ENCODE measurements around the gene SLC27A6.
"Not testable (repeated sequence)": the region's sequence is repeated elsewhere in the genome, so short reads cannot be mapped to it uniquely, and the experiment has no call there.

The SLC27A6 gene

DNA sequence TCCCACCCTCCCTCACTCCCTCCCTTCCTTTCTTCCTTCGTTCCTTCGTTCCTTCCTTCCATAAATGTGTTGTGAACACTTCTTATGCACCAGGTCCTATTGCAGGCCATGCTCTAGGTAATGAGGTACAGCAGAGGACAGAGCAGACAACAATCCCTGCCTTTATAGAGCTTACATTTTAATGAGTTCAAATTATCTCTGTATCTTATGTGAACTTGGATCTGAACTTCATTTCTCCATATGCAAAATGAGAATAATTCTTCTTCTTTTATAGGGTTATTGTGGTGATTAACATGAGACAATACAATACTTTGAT is 37.2 kb downstream of the SLC27A6 start:
- no peak for DNase-seq (ENCODE audit: low read depth)

DNA sequence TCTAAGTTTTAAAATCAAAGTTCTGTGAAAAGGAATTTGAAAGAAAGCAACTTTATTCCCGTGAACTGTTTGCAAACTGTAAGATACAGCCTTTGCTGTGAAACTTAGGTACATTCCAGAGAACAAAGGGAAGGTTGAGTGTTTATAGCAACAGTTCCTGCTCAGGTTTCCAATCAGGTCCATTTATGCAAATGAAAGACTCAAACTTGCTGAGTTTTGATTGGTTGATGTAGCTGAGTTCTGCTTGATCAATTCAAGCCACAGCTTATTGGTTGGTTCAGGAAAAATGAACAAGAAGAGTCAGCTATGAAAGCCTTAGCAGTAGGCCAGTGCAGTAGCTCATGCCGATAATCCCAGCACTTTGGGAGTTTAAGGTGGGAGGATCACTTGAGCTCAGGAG is 37.9 kb downstream of the SLC27A6 start:
- DNase-seq (ENCODE audit: low read depth): no peak

GRCh38 chr5:129014185-129014584 is 48.9 kb downstream of the SLC27A6 start:
- DNase-seq (ENCODE audit: low read depth): no peak

GRCh38 chr5:129018837-129019236 is 53.5 kb downstream of the SLC27A6 start:
- DNase-seq (ENCODE audit: low read depth): no peak

DNA sequence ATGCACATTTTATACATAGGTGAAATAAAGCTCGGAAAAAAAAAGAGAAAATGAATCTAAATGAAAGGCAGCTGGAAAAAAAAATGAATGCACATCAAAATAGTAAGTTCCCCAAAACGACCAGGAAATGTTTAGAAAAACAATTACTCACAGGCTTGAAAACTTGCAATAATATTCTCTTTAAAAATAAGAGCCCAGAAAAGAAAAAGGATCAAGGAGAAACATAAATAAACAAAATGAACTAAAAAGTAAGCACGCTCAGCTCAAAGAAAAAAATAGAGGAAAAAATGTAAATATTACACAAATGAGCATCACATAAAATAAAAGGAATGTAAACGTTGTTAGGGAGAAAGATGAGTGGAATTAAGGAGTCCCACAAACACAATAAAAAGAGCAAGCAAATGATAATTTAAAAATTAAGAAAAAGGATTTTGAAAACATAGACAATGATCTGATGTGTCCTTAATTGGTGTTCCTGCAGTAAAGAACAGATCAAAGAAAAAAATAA is 54.2 kb downstream of the SLC27A6 start:
- no peak for DNase-seq (ENCODE audit: low read depth)

GRCh38 chr5:129020683-129021082 is 55.4 kb downstream of the SLC27A6 start:
- no peak for DNase-seq (ENCODE audit: low read depth)

GRCh38 chr5:129021744-129022143 is 56.5 kb downstream of the SLC27A6 start:
- DNase-seq (ENCODE audit: low read depth): no peak

DNA sequence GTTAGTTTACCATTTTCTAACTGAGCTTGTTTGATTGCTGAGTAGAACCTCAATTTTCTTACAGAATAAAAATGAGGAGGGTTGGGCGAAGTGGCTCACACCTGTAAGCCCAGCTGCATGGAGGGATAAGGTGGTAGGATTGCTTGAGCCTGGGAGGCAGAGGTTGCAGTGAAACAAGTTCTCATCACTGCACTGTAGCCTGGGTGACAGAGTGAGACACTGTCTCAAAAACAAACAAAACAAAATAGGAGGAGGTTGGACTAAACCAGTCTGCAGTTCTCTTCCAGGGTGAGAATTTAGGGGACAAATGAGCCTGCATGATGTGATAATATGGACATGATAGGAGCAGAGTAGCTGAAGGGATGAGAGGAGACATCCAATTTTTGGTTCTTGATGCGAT is 57.3 kb downstream of the SLC27A6 start:
- DNase-seq (ENCODE audit: low read depth): no peak

DNA sequence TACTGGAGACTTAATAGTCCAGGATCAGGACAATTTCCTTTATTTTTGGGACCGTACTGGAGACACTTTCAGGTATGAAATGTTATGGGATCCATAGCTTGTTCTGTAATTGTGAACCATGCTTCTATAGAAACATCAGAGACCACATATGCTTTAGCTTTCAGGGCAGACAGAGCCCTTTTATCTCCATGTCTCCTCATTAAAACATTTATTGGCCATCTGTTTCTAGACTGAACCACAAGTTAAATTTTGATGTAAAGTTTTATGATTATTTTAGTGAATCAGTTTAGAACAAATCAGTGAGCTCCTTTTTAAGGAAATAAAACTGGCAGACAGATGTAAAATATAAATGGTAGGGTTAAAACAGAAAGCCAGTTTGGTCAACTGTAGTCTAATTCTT is 62.0 kb downstream of the SLC27A6 start:
- no peak for DNase-seq (ENCODE audit: low read depth)

DNA sequence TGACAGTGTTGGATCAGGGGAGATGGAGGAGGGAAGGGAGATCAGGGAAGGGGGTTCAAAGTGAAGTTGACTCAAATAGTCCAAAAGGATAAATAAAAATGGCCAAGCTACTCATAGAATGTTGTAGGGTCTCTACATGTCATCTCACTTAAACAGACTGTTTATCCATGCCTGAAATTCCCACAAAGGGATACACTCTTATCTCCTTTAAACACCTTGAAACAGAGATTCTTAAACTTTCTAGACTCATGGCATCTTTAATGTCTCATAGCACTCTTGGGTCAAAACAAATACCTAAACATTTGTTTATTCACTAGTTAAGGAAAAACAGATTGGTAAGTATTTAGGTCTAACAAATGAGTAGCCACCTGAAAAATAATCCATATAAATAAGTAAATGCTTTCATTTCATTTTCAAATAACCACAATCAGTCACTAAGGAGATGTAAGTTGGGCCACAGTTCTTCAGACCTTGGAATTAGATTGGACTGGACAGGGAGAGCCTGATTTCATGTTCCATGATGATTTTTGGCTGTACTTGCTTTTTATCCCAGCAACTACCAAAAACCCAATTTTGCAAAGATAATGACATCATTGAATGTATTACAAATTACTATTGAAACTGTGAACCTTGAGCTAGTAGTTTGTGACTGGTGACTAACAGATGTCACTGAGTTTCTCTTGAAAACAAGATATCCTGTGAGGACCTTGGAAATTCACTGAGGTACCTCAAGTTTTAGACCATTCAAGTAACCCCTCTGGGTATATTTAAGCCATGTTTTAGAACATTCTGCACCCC is 66.8 kb downstream of the SLC27A6 start:
- DNase-seq (ENCODE audit: low read depth): no peak

DNA sequence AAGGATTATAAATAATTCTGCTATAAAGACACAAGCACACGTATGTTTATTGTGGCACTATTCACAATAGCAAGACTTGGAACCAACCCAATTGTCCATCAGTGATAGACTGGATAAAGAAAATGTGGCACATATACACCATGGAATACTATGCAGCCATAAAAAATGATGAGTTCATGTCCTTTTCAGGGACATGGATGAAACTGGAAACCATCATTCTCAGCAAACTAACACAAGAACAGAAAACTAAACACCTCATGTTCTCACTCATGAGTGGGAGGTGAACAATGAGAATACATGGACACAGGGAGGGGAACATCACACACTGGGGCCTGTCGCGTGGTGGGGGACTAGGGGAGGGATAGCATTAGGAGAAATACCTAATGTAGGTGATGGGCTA is 71.0 kb downstream of the SLC27A6 start:
- DNase-seq (ENCODE audit: low read depth): not testable (repeated sequence)

GRCh38 chr5:129041196-129041881 is 76.1 kb downstream of the SLC27A6 start:
- no peak for DNase-seq (ENCODE audit: low read depth)

DNA sequence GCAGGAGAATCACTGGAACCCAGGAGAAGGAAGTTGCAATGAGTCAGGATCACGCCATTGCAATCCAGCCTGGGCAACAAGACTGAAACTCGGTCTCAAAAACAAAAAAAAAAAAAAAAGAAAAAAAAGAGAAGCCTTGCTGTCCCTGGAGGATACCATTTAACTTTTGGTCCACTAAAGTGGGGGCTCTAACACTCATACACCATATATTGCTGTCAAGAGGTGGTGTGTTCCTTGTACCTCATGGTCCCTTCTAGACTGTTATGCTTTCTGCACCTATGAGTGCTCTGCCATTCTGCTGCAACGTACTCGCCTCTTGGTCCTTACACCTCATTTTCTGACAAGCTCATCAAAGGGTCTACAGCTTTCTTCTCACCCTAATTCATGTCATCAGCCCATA is 77.0 kb downstream of the SLC27A6 start:
- DNase-seq (ENCODE audit: low read depth): no peak

DNA sequence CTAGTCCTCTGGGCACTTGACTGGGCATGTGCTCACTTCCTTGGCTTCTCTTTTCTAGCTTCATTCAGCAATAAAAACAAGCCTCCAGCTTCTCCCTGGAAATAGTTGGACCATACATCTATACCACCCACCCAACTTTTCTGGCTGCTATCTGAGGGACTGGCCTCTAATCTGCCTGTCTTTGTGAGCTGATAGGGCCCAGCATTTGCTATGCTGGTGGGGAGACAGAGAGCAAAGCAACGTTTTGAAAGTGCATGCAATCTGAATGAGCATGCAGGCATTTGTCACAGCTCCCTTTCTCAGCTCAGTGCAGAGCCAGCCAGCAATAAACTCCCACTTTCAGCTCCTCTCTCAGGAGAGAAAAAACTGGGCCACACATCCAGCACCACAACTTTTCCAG is 78.6 kb downstream of the SLC27A6 start:
- DNase-seq (ENCODE audit: low read depth): no peak

DNA sequence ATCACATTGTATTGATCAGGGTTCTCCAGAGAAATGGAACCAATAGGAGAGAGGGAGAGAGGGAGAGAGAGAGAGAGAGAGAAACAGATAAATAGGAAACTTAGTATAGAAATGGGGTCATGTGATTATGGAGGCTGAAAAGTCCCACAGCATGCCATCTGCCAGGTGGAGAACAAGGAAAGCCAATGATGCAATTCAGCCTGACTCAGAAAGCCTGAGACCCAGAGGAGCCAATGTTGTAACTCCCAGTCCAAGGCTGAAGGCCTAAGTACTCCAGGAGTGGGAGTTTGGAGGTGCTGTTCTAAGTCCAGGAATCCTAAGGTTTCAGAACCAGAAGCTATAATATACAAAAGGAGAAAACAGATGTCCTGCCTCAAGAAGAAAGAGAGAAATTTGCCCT is 80.9 kb downstream of the SLC27A6 start:
- DNase-seq (ENCODE audit: low read depth): no peak

- DNase-seq (ENCODE audit: low read depth): no peak
Observed at GRCh38 chr5:129048509-129048908, 83.2 kb downstream of the SLC27A6 start.

DNA sequence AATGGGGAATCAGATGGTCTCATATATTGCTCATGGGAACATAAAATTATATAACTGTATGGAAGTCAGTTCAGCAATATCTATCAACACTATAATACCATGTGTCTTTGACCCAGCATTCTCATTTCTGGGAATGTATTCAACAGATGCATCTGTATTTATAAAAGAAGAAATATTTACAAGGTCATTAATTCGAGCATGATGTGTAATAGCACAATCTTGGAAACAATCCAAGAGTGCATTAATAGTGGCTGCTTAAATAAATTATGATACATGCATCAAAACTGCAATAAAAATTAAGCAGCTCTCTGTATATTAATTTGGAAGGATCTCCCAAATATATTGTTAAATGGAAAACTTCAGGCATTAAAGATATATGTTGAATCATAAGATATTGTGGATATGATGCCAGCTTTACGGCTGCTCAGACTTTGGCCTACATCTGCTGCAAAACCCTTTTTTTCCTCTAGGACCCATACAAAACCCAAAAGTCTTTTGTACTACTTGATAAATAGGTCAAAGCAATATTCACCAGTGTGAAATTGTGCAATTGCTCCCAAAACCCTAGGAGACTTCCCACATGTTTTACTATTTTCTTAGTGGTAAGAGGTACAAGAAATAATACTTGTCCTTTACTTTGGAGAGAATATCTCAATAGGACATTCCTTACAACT is 84.0 kb downstream of the SLC27A6 start:
- no peak for DNase-seq (ENCODE audit: low read depth)

DNA sequence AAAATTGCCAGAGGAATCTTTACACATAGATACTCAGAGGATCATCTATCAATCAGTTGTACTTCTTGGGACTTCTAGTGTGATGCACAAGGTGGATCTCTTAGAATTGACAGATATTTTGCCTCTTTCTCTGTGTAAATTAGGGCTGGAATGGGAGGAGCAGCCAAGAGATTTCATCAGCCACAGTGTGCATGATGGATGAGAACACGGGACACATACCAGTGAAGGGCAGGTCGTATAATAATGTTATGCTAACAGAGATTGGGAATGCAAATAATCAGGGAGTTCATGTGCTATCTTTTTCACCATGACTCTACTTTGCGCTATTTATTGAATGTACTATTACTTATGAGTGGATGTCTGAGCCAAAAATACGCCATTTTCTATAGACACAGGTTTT is 86.0 kb downstream of the SLC27A6 start:
- DNase-seq (ENCODE audit: low read depth): no peak

DNA sequence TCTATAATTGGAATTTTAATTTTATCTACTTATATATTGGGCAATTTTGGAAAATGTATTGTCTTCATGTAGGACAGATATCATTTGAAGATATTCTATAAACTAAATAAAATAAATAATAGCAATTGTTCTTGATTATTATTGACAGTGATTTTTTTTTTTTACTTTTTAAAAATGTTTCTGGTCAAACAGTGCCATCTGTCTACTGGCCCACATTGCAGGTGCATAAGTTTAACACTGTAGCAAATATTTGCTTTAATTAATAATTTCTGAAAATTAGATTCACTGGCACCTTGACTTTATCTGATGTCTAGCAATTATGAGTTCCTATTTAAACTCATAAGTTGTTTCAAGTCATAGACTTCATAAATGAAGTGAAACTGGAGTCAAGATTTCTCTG is 88.2 kb downstream of the SLC27A6 start:
- no peak for DNase-seq (ENCODE audit: low read depth)

- no peak for DNase-seq (ENCODE audit: low read depth)
Observed at GRCh38 chr5:129057329-129057728, 92.0 kb downstream of the SLC27A6 start.

- no peak for DNase-seq (ENCODE audit: low read depth)
Observed at GRCh38 chr5:129061849-129062248, 96.6 kb downstream of the SLC27A6 start.

- DNase-seq (ENCODE audit: low read depth): no peak
Observed at GRCh38 chr5:129063483-129064113, 98.3 kb downstream of the SLC27A6 start.

- DNase-seq (ENCODE audit: low read depth): no peak
Observed at GRCh38 chr5:129065721-129066120, 100.4 kb downstream of the SLC27A6 start.
